DMS114 treated with DMSO at 0.1 percent for 48 hours (cell line): ENCODE results near the gene ZSCAN18.
"Not testable (repeated sequence)": the region's sequence is repeated elsewhere in the genome, so short reads cannot be mapped to it uniquely, and the experiment has no call there.

Source experiments
- DNase-seq: peaks from one replicate; lab custom pipeline; 2025; ENCODE audit not compliant: unreplicated experiment; lab: John Stamatoyannopoulos, UW

The ZSCAN18 gene

GRCh38 chr19:58097781-58098681, at the start of gene ZSCAN18:
Gene ZSCAN18 (minus strand): TSS chr19:58098231. CDS start chr19:58090267, 7,964 bp downstream.
- peak; percentile 94 for DNase-seq

- DNase-seq: not testable (repeated sequence)
Observed at GRCh38 chr19:58147475-58147874, 49.4 kb upstream of the ZSCAN18 start.

GRCh38 chr19:58145849-58146248, 47.8 kb upstream of the ZSCAN18 start:
- no peak for DNase-seq

GRCh38 chr19:58134244-58134643, 36.2 kb upstream of the ZSCAN18 start:
- DNase-seq: no peak

- no peak for DNase-seq
Observed at GRCh38 chr19:58129284-58129683, 31.3 kb upstream of the ZSCAN18 start.

GRCh38 chr19:58128041-58128685, 30.1 kb upstream of the ZSCAN18 start:
- no peak for DNase-seq

- DNase-seq: no peak
Observed at GRCh38 chr19:58123354-58123753, 25.3 kb upstream of the ZSCAN18 start.

- DNase-seq: no peak
Observed at GRCh38 chr19:58118979-58119733, 21.1 kb upstream of the ZSCAN18 start.

- no peak for DNase-seq
Observed at GRCh38 chr19:58117841-58118575, 20.0 kb upstream of the ZSCAN18 start.

- no peak for DNase-seq
Observed at GRCh38 chr19:58108546-58108817, 10.5 kb upstream of the ZSCAN18 start.

- DNase-seq: no peak
Observed at GRCh38 chr19:58107778-58108545, 9.9 kb upstream of the ZSCAN18 start.

GRCh38 chr19:58098682-58098998, 609 bp upstream of the ZSCAN18 start:
- no peak for DNase-seq

- no peak for DNase-seq
Observed at GRCh38 chr19:58097349-58097748, 682 bp downstream of the ZSCAN18 start.

- DNase-seq: no peak
Observed at GRCh38 chr19:58096884-58097283, 1.1 kb downstream of the ZSCAN18 start.

- no peak for DNase-seq
Observed at GRCh38 chr19:58095328-58095727, 2.7 kb downstream of the ZSCAN18 start.

- DNase-seq: no peak
Observed at GRCh38 chr19:58093071-58093470, 5.0 kb downstream of the ZSCAN18 start.

GRCh38 chr19:58091251-58091995, 6.6 kb downstream of the ZSCAN18 start:
- DNase-seq: no peak

GRCh38 chr19:58089846-58090245, 8.2 kb downstream of the ZSCAN18 start:
- DNase-seq: no peak

- DNase-seq: no peak
Observed at GRCh38 chr19:58088521-58089052, 9.4 kb downstream of the ZSCAN18 start.
